ENCODE data around the gene HACD2. TPM values are rescaled to one million over a fixed set of nuclear protein-coding genes. Genes with fewer than 3 reads are reported as not detected.
"Not testable (repeated sequence)": the region's sequence is repeated elsewhere in the genome, so short reads cannot be mapped to it uniquely, and the experiment has no call there.

HACD2 gene
- total RNA-seq, 1 donor from 2014 or later: 59.9 TPM

DNA sequence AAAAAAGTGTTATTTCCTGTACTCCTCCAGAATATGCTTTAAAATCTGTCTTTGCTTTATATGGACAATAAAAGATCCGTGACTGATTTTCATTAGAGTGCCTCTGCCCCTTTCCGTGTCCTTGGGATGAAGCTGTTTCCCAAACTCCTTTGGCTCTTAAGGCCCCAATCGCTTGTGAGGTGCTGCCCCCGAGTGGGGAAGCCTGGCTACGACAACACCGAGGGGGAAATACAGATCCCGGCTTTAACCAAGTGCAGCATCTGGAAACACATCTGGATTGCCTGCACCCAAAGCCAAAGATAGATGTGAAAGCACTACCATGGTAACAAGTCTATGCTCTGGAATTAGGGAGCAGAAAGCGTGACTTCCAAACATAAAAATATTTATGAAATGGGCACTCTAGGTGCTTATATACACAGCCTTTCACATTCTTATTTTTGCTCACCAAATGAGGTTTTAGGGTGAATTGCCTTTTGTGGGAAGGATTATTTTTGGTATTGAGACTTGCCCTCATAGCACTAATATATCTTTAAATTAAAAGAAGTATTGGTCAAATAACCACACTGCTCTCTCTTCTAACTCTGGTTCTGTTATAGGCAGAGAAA is 95.4 kb downstream of the HACD2 start:
- peak; percentile 49 to 72 for DNase-seq (ENCODE audit: low spot score in 2 of 2)

DNA sequence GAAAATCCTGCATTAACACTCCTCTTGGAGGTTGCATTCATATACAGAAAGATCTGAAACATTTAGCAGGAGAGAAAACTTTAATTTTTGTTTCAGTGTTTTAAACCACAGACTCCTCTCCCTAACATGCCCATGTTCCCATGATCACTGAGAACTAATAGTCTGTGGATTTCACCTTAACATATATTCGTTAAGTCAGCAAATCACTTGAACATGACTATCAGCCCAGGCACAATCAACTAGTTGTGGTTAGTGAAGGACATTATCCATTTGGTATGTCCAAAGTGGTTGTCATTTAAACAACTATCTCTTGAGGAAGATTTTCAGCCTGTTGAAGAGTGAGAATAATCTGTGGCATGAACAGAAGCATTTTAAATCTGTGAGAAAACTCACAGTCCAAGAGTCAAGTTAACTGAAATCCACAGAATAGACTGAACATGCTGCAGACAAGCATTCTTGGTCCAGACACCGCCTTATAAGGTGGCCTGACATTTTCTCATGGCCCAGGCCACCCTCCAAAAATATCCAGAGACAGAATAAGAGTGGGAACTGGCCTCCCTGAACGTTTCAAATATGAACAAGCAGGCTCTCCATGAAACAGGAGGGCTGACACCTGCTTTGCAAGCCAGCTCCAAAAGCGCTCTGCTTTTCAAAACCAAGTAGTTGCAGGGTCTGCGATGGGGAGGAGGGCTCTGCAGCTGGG is 96.1 kb downstream of the HACD2 start:
- no peak for DNase-seq (ENCODE audit: low spot score in 2 of 2)
- no peak for FAIRE-seq

More for the DNA sequence above, 95.4 kb downstream of the HACD2 start:
- FAIRE-seq: peak; percentile 54

DNA sequence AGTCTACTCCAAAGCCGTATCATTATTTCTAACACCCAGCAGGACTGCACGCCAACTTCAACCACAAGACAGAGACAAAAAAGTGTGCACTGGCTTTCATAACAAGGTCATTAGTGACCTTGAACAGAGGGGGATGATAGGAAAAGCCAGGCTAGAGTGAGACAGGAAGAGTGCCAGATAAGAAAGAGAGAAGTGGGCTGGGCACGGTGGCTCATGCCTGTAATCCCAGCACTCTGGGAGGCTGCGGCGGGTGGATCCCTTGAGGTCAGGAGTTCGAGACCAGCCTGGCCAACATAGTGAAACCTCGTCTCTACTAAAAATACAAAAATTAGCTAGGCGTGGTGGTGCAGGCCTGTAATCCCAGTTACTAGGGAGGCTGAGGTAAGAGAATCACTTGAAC is 97.8 kb downstream of the HACD2 start:
- FAIRE-seq; DNase-seq (ENCODE audit: low spot score in 2 of 2): not testable (repeated sequence)

DNA sequence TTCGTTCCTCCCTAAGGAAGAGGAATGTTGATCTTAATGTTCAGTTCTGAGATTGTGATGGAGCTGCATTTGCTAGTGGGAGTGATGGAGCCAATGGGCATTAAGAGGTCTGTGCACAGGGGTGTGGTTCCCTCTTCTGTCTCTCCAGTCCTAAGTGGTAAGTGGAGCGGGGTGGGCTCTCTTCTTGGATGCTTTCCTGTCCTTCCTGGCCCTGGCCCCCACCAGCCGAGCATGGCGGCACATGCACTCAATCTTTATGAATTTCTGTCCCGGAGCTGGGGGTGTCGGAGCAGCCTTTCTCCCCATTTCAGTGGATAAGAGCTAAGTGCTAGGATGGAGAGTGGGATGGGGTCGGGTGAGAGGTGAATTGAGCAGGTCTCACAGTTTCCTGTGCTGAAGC is 98.4 kb downstream of the HACD2 start:
- no peak for FAIRE-seq
- DNase-seq (ENCODE audit: low spot score in 2 of 2): no peak

DNA sequence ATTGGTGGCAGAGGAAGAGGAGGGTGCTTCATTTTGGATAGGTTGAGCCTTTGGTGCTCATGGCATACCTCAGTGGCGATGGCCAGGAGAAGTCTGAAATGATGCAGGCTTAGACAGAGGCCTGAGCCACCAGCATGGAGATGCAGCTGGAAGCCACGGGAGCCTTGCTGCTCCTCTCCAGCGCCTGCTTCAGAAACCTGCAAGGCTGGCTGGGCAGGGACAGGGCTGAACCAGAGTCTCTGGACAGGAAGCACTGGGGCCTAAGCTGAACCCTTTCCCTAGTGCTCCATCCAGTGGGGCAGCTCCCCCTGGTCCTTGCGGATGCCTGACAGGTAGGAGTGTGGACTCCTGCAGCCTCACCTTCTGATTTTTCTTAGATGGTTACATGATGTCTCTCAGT is 99.3 kb downstream of the HACD2 start:
- FAIRE-seq: no peak
- DNase-seq (ENCODE audit: low spot score in 2 of 2): no peak

DNA sequence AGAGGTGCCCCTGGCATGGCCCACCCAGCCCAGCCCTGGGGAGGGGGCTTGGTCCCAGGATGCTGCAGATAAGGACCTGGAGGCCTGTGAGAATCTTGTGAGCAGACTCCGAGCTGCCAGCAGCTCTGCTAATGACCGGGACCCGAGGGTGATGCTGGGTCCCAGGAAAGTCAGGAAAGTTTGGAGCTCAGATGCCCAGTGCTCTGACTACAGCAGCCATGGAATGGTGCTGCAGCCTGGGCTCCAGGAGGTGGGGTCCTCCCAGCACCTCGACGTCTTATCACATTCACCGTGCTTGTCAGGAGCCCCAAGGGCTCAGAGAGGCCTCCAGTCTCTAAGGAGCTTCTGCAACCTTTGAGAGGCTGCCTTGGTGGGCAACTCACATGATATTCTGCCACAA is 101.7 kb downstream of the HACD2 start:
- no peak for DNase-seq (ENCODE audit: low spot score in 2 of 2)
- FAIRE-seq: no peak

DNA sequence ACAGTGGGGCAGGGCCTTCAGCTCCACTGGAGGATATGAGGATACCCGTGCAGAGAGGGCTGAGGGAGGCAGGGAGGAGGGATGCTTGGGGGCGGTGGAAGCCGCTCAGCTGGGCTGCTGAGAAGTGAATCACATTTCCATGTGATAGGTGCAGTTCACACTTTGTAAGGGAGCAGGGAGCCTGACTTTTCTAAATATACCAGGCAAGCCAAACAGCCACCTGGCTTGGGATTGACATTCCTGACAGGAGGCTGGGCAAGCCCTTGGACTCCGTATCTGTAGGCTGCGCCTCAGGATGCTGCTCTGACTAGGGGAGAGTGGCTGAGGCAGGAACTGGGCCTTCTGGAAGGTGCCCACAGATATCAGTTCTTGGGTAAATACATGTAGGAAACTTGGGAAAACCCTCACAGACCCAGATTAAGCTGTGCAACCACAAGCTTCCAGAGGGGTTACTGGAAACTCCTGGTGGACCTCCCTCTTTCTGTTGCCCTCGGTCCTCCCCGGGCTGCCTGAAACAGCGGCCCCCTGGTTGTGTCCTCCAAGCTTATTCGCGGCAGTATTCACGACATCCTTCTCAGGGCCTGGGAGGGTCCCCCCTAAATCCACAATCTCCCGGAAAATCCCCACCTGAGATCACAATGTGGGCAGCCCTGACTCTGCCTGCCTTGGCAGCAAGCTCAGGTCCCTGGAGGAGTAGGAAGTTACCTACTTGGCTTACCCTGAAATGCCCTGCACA is 103.0 kb downstream of the HACD2 start:
- FAIRE-seq: no peak
- peak in 1 of 2 donors; percentile 32 for DNase-seq (ENCODE audit: low spot score in 2 of 2)

DNA sequence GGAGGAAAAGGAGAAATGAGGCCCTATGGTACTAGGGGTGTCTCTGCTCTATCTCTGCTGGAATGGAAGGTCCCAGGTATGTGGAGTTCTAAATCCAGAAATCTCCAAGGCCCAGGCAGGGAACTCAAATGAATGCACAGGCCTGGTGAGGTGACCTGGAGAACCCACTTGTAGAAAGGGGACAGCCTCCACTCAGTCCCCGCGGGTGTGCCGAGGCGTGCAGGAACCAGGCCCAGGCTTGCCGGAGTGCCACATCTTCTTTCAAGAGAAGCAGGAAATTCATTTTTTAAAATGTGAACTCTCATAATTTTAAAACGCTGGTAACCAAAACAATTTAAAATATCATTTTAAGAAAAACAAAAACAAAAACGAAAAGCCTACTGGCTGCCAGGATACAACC is 103.8 kb downstream of the HACD2 start:
- no peak for DNase-seq (ENCODE audit: low spot score in 2 of 2)
- no peak for FAIRE-seq

DNA sequence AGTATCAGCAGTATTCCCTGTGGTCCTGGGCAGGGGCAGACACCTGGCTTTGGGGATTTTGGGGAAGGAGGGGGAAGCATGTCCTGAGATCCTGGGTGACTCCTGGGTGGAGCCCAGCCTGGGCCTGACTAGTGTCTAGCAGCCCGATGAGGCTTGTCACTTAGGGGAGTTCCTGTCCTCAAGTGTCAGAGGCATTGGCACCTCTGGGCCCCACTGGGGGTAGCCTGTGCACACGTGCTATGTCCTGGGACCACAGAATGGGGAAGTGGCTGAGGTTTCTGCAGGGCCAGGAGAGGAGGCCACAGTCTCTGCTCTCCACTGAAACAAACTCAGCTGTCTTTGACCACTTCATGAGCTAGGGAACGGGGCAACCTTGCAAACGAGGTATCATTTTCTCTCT is 104.4 kb downstream of the HACD2 start:
- FAIRE-seq (no peak), DNase-seq (ENCODE audit: low spot score in 2 of 2) (no peak)

DNA sequence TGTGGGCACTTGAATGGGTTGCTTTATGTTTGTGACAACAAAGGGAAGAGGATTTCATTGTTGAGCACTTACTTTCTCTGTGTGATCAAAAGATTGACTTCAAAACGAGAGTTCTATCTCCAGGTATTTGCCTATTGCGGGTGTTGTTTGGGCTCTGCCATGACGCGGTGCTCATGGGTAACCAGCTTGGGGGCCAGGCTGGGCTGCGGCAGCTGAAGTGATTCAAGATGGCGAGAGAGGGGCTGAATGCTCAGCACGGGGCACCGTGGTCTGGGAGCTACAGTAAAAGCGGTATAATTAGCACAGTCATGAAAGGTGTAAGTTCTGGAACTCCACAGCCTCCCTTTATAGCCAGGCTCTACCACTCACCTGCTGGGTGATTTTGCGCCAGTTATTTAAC is 105.0 kb downstream of the HACD2 start:
- DNase-seq (ENCODE audit: low spot score in 2 of 2) (no peak), FAIRE-seq (no peak)

DNA sequence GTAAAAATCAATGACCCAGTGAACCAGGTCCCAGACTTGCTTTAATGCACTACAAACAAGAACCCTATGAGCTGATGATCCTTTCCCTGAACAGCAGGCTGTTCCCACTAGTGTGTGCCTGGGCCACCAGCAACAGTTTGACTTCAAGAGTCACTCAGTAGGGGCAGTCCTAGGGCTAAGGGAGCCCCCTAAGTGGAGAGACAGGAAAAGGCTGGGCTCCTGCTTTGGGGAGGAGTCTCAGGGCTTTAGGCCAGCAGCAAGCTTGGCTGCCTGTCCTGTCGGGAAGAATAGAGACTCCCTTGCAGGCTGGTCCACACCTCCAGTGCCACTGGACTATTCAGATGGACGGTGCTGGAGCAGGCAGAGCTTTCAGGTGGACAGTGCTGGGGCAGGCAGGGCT is 106.5 kb downstream of the HACD2 start:
- DNase-seq (ENCODE audit: low spot score in 2 of 2): no peak
- no peak for FAIRE-seq

DNA sequence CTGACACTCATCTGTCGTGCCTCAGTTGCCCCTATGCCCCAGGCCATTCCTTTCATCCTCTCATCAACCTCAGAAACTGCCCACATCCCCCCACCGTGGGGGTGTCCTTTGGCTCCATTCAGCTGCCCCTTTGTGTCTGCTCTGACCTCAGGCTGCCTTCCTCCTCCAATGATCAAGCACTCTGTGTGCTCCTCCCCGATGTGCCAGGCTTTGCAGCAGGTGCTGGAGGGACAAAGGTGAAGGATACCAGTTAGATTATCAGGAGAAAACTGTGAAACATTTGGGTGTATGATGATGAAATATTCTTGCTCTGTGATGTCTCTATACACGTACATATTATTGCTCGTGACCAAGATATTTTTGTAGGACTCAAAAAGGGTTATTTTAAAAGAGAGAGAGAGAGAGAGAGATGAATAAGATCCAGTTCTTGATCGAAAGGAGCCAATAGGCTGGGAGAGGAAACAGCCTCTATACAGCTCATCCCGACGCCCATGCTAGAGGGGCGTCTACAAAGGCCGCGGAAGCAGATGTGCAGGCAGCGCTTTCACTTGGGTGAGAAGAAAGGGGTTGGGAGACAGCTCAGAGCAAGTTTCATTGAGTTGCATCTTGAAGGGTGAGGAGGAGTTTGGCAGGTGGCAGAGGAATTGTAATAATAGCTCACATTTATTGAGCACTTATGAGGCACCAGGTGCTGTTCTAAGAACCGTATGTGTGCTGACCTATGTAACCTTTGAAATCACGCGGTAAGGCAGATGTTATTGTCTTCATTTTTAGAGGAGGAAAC is 107.7 kb downstream of the HACD2 start:
- no peak for FAIRE-seq
- DNase-seq (ENCODE audit: low spot score in 2 of 2): no peak

DNA sequence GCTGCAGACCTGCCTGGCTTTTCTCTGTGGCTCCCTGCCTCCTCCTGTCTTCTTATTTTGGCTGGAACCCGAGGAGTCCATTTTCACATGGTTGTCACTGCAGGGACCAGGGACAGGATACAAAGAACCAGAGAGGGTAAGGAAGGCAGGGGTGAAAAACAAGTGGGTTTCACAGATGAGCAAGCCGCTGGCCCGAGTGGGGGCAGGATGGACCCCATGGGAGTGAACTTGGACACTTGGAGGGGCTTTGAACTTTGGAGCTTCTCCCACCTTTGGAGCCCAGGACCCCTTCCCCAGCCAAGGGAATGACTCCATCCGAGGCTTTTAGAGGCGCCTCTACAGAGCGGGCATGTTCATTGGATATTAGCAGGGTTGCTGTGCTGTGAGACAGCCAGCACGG is 109.1 kb downstream of the HACD2 start:
- FAIRE-seq: no peak
- no peak for DNase-seq (ENCODE audit: low spot score in 2 of 2)

DNA sequence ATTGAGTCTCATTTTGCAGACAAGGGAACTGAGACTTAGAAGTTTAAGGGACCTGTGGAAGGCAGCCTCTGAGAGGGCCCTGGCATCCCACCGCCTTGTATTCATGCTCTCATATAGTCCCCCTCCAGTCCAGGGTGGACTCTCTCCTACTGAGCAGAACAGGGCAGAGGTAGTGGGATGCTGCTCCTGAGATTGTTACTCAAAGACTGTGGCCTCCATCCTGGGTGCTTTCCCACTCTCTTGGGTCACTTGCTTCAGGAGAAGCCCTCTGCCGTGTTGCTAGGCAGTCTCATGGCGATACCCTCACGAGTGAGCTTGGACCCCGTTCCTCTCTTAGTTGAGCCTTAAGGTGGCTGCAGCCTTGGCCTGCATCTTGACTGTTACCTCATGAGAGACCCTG is 113.7 kb downstream of the HACD2 start:
- no peak for FAIRE-seq
- no peak for DNase-seq (ENCODE audit: low spot score in 2 of 2)

DNA sequence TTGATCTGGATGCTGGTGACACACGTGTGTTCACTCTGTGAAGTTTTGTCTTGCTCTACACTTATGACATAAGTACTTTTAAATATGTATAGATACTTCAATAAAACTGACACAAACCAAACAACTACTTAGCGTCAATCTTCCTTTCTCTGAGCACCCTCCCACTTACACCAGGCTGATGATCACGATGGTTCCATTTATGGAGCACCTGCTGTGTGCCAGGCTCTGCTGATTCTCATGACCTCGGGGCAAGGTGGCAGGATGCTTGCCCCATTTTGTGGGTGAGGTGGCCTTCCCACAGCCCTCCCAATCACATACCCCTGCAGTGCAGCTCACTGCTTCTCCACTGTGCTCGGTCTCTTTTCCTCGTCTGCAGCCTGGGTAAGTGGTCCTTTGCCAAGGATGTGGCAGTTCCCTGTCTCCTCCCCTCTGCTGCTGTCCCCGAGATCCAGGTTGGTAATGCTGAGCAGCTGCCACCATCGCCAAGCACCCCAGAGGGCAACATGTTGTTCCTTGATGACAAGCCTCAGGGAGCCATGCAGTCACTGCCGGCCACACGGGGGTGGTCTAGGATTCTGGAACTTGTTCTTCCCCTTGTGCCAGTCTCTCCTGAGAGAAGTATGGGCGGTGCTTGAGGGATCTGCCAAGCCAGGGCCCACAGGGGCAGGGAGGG is 115.4 kb downstream of the HACD2 start:
- DNase-seq (ENCODE audit: low spot score in 2 of 2) (no peak), FAIRE-seq (no peak)

DNA sequence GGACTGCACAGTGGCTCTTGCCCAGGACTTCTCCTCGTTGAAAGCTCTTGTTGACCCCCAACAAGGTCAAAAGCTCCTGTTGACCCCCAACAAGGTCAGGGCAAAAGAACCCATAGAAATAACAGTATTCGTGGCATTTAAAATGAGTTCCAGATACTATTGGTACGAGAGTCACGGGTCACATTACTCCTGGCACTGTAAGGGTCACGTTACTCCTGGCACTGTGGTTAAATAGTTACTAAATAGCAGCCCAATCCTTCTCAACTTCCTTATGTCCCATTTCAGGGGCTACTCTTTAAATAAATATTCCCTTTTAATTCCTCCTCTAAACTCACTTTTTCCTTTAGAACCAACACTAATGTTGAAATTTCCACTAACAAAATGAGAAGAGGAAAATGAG is 117.8 kb downstream of the HACD2 start:
- no peak for FAIRE-seq

DNA sequence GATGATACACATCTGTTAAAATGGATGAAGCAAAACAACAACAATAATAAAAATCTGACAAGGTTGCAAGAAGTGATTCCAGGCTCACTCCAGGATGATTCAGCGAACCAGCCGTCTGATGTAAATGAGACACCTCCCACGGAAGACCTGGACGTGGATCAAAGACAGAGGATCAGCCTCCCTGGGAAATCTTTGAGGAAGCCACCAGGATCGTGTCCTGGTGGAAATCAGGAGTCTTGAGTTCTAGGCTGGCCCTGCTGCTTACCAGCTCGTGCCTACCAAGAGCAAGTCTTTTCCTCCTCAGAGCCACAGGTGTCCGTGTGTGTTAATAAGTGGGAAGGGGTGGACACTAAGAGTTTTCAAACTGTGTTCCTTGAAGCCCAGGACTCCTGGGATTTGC is 120.6 kb downstream of the HACD2 start:
- DNase-seq (ENCODE audit: low spot score in 2 of 2) (no peak), FAIRE-seq (no peak)

More for the DNA sequence above, 117.8 kb downstream of the HACD2 start:
- DNase-seq (ENCODE audit: low spot score in 2 of 2): no peak

DNA sequence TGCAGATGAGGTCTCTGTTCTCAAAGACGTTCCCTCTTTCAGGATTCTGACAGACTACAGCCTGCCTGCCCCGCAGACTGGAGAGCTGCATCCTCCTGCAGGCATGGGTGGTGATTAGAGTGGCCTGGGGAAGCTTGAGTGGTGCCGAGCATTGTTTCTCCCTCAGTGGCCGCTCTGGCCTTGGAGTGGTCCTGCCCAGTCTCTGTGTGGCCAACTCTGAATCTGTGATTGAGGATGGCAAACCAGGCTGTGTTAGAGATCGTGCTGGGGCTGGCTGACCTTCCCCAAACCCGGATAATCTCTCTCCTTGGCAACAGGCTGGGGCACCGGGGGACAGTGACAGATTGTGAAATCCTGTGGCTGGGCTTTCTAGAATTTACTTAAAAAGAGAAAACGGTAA is 125.0 kb downstream of the HACD2 start:
- DNase-seq (ENCODE audit: low spot score in 2 of 2) (no peak), FAIRE-seq (no peak)

DNA sequence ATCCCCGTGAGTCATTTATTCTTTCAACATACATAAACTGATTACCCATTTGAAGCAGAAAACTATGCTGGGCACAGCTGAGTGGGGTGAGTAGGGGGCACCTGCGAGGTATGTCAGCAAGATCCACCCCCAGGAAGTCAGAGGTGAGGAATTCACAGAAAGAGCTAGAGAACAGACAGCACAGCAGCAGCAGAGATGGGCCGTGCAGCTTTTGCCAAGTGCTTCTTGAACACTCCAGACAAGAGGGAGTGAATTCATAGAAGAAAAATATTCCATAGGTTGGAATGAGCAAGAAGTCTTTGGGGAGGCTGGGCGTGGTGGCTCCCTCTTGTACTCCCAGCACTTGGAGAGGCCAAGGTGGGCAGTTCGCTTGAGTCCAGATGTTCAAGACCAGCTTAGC is 126.6 kb downstream of the HACD2 start:
- DNase-seq (ENCODE audit: low spot score in 2 of 2) (no peak), FAIRE-seq (no peak)

DNA sequence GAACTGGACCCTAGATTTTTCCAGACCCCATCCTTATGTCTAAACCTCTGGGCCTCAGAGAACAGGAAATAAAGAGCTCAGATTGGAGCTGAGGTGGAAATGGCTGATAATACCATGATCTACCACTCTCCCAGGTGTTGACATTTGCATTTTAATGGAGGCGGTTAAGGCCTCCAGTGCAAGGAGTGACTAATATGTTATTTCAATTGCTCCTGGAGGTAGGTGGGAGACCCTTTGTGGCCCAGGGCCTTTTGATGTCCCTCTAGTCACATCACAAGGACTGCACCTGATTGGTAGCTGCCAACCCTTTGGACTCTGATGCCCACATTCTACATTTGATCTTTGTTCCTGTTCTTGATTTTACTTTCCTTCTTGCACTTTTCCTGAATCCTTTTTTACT is 127.0 kb downstream of the HACD2 start:
- DNase-seq (ENCODE audit: low spot score in 2 of 2) (no peak), FAIRE-seq (no peak)

Data from frontal cortex (tissue), 4 donors.